ENCODE measurements around the gene HEPACAM. TPM values are rescaled to one million over a fixed set of nuclear protein-coding genes. Genes with fewer than 3 reads are reported as not detected.

Gene HEPACAM
- total RNA-seq, 1 experiment from 2014 or later = 0.11 TPM

DNA sequence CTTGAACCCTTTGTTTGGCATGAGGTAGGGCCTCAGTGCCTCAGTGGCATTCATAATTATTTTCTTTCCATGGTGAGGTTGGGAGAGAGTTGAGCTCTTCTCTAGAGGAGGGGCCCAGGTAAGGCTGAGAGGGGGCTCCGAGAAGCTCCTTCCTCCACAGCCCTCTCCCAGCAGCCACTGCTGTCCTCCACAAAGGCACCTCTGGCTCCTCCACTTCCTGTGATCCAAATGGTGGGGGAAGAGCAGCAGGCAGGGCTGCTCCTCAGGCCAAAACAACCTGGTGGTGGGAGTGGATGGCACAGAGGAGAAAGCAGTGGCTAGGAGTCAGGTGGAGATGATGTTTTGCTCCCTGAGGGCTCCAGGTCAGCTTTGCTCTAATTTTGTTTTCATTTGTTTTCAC lies 51.5 kb downstream of the HEPACAM start:
- Histone ChIP-seq H3K4me2 (ENCODE audit: low read length) (no peak overlapping the region), H3K27ac (ENCODE audit: low read length) (no peak overlapping the region), H3K9me2 (replicated peaks; ENCODE audit: low read length) (no peaks in the 10 kb centered on the region), H3K36me3 (ENCODE audit: low read depth, low read length) (no peaks in the 10 kb centered on the region), H3K9ac (ENCODE audit: low read length) (no peak overlapping the region), H3K27me3 (ENCODE audit: low read length) (no peaks in the 10 kb centered on the region), H3K79me2 (ENCODE audit: low read length) (no peaks in the 10 kb centered on the region), H4K20me1 (ENCODE audit: low read length) (no peaks in the 10 kb centered on the region), H3K4me1 (ENCODE audit: insufficient read depth, low read length) (no peaks in the 10 kb centered on the region), H3K9me3 (ENCODE audit: low read length) (no peaks in the 10 kb centered on the region), H3F3A (ENCODE audit: low read length, unreplicated experiment) (no peaks in the 10 kb centered on the region), H2AFZ (ENCODE audit: low read length) (no peak overlapping the region), H3K4me3 (ENCODE audit: low read length) (no peak overlapping the region)
- TSS peak; percentile 27 for BruUV-seq (replicated peaks)
- POLR2A ChIA-PET (ENCODE audit: unreplicated experiment) = interaction anchor here (0.6 kb wide), 1 partner anchor 17 kb away, joined by 3 read pairs; no protein-coding TSS in a partner anchor
- CTCF ChIA-PET = no interaction called here
- ATAC-seq (no peak), DNase-seq (no peak)
- intact Hi-C loops (cut with micrococcal nuclease) = no loop called here
- TF ChIP-seq EZH2 (IDR thresholded peaks at IDR 0.05; ENCODE audit: low read length, unreplicated experiment) (no peak), EZH2phosphoT487 (IDR thresholded peaks at IDR 0.05; ENCODE audit: borderline replicate concordance, low read length) (no peak)
- TF ChIP-seq, protein P1, sequence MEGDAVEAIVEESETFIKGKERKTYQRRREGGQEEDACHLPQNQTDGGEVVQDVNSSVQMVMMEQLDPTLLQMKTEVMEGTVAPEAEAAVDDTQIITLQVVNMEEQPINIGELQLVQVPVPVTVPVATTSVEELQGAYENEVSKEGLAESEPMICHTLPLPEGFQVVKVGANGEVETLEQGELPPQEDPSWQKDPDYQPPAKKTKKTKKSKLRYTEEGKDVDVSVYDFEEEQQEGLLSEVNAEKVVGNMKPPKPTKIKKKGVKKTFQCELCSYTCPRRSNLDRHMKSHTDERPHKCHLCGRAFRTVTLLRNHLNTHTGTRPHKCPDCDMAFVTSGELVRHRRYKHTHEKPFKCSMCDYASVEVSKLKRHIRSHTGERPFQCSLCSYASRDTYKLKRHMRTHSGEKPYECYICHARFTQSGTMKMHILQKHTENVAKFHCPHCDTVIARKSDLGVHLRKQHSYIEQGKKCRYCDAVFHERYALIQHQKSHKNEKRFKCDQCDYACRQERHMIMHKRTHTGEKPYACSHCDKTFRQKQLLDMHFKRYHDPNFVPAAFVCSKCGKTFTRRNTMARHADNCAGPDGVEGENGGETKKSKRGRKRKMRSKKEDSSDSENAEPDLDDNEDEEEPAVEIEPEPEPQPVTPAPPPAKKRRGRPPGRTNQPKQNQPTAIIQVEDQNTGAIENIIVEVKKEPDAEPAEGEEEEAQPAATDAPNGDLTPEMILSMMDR (conservative IDR thresholded peaks at IDR 0.05; ENCODE audit: low read depth, low read length) = no peak

DNA sequence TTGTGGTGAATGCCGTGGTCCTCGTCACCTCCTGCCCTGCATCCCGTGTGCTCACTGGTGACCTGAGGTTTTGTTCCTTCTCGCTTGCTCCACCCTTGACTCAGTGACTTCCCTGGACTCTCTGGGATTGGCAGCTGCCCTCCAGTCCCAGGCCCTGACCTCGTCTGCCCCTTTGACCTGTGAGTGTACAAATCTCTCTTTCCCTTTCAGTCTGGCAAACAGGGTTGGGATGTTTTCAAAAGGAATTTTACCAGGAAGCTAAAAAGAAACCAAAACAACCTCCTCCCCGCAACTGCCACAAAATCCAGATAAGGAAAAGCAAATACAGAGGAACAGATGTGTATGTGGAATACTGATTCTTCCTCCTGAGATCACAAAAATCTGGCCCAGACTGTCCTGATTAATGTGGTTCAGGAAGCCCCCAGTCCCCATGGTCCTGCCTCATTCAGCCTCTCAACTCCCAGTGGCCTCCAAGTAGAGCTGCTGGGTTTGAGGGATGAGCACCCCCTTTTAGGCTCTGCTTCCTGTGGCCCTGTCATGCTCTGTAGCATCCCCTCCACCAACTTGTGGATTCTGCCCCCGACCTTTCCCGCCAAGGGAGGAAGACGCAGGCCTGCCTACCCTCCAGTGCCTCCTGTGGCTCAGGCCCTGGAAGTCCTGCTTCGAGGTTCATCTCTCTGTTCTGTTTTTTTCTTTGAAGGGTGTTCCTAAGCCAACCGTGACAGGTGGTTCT lies 53.3 kb downstream of the HEPACAM start:
- Histone ChIP-seq H3K9ac (ENCODE audit: low read length) (no peak overlapping the region), H3K27ac (ENCODE audit: low read length) (no peak overlapping the region), H4K20me1 (ENCODE audit: low read length) (no peaks in the 10 kb centered on the region), H3F3A (ENCODE audit: low read length, unreplicated experiment) (no peaks in the 10 kb centered on the region), H3K27me3 (ENCODE audit: low read length) (no peaks in the 10 kb centered on the region), H3K79me2 (ENCODE audit: low read length) (no peaks in the 10 kb centered on the region), H3K4me2 (ENCODE audit: low read length) (no peak overlapping the region), H3K4me1 (ENCODE audit: insufficient read depth, low read length) (no peaks in the 10 kb centered on the region), H3K36me3 (ENCODE audit: low read depth, low read length) (no peaks in the 10 kb centered on the region), H2AFZ (ENCODE audit: low read length) (no peak overlapping the region), H3K9me2 (replicated peaks; ENCODE audit: low read length) (no peaks in the 10 kb centered on the region), H3K9me3 (ENCODE audit: low read length) (no peaks in the 10 kb centered on the region), H3K4me3 (ENCODE audit: low read length) (no peak overlapping the region)
- TF ChIP-seq EZH2 (IDR thresholded peaks at IDR 0.05; ENCODE audit: low read length, unreplicated experiment) = no peak
- TF ChIP-seq EZH2phosphoT487 (IDR thresholded peaks at IDR 0.05; ENCODE audit: borderline replicate concordance, low read length) = no peak
- TF ChIP-seq, protein P1 (conservative IDR thresholded peaks at IDR 0.05; ENCODE audit: low read depth, low read length) = no peak
- DNase-seq (no peak), ATAC-seq (no peak)
- POLR2A ChIA-PET (ENCODE audit: unreplicated experiment) = no interaction called here
- BruUV-seq (replicated peaks) = no TSS peak
- CTCF ChIA-PET = interaction anchor here (0.5 kb wide), 1 partner anchor 15 kb away, joined by 10 read pairs; no protein-coding TSS in a partner anchor
- intact Hi-C loops (cut with micrococcal nuclease) = no loop called here

DNA sequence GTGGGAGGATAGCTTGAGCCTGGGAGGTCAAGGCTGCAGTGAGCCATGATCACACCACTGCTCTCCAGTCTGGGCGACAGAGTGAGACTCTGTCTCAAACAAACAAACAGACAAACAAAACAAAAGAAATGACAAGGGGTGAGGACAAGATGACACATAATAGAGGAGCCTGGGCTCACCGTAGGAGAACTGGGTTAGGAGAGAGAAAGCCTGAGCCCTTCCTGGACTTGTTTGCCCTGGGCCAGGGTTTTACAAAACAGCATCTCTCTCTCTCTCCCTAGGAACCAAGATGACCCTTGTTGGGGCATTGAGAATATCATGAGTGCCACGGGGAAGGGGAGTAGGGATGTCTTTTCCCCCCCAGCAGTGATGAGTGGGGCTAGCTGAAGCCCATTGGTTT lies 54.9 kb downstream of the HEPACAM start:
- no peak overlapping the region for H3K4me2 ChIP-seq (ENCODE audit: low read length)
- BruUV-seq (replicated peaks) = no TSS peak
- H2AFZ ChIP-seq (ENCODE audit: low read length) = no peak overlapping the region
- H3K27me3 ChIP-seq (ENCODE audit: low read length) = no peaks in the 10 kb centered on the region
- TF ChIP-seq EZH2 (IDR thresholded peaks at IDR 0.05; ENCODE audit: low read length, unreplicated experiment) (no peak), EZH2phosphoT487 (IDR thresholded peaks at IDR 0.05; ENCODE audit: borderline replicate concordance, low read length) (no peak)
- TF ChIP-seq, protein P1 (conservative IDR thresholded peaks at IDR 0.05; ENCODE audit: low read depth, low read length) = no peak
- no peak overlapping the region for H3K9ac ChIP-seq (ENCODE audit: low read length)
- no peaks in the 10 kb centered on the region for H3K9me2 ChIP-seq (replicated peaks; ENCODE audit: low read length)
- ChIA-PET POLR2A (ENCODE audit: unreplicated experiment) (no interaction called here), CTCF (no interaction called here)
- H4K20me1 ChIP-seq (ENCODE audit: low read length) = no peaks in the 10 kb centered on the region
- intact Hi-C loops (cut with micrococcal nuclease) = no loop called here
- H3K4me3 ChIP-seq (ENCODE audit: low read length) = no peak overlapping the region
- no peak for DNase-seq
- H3K4me1 ChIP-seq (ENCODE audit: insufficient read depth, low read length) = peaks cover 5% of the 10 kb centered on the region; the same call in 1 of the 2 replicates
- no peaks in the 10 kb centered on the region for H3F3A ChIP-seq (ENCODE audit: low read length, unreplicated experiment)
- H3K79me2 ChIP-seq (ENCODE audit: low read length) = no peaks in the 10 kb centered on the region
- no peak overlapping the region for H3K27ac ChIP-seq (ENCODE audit: low read length)
- ATAC-seq = no peak
- H3K36me3 ChIP-seq (ENCODE audit: low read depth, low read length) = no peaks in the 10 kb centered on the region
- H3K9me3 ChIP-seq (ENCODE audit: low read length) = no peaks in the 10 kb centered on the region

Measured in PC-3 (cell line).